A549 (cell line): ENCODE results near the gene ACRBP. TPM values are rescaled to one million over a fixed set of nuclear protein-coding genes. Genes with fewer than 3 reads are reported as not detected.
A peak's percentile ranks its signal among the peaks of the same experiment; 100 is the strongest.

Experiments used
- ATAC-seq, 2 experiments: fragments of 200-7000 bp in 1 of 2; fragments of >200 bp in 1 of 2; cut with Nextera tagmentation in 1 of 2; cut with Tn5 transposase in 1 of 2; 3 replicates each; pipeline versions ENCODE4 v1.8.0 to v1.9.1; 2018 to 2020; ENCODE audit warnings: mild to moderate bottlenecking in 1 of 2, moderate library complexity in 1 of 2
- CTCF ChIA-PET: fragments of 300-600 bp; sonication (Branson Sonifier 250); formaldehyde crosslinking; extraction: SDS; loops from one replicate; lab custom pipeline; 2021; ENCODE audit warnings: antibody characterized with exemption, inconsistent platforms; lab: Yijun Ruan, JAX
- POLR2A ChIA-PET: fragments of 350-600 bp; formaldehyde crosslinking; extraction: SDS; loops from one replicate; lab custom pipeline; 2021; ENCODE audit warnings: antibody characterized with exemption, inconsistent platforms; lab: Yijun Ruan, JAX
- DNase-seq, 2 experiments: peaks; one replicate each; pipeline versions ENCODE4 v3.0.0 to v3.0.0-alpha.2; 2011 to 2016; ENCODE audit warnings: low read depth in 1 of 2, low spot score in 1 of 2
- FAIRE-seq: peaks from 2 replicates; lab custom pipeline; 2011; peaks lifted over from hg19 to GRCh38; lab: Jason Lieb, UNC
- H3K27ac ChIP-seq, 2 experiments: fragments of >200 bp; sonication (Bioruptor Twin); formaldehyde crosslinking; 3 replicates each; pipeline ENCODE4 v1.5.1; 2016 to 2017
- H3K4me1 ChIP-seq: fragments of >200 bp; sonication (Bioruptor Twin); formaldehyde crosslinking; 3 replicates; pipeline ENCODE4 v1.6.1; 2016
- H3K4me2 ChIP-seq: fragments of >200 bp; sonication (Bioruptor Twin); formaldehyde crosslinking; 3 replicates; pipeline ENCODE4 v1.6.1; 2016
- H3K4me3 ChIP-seq: fragments of >200 bp; sonication (Bioruptor Twin); formaldehyde crosslinking; 3 replicates; pipeline ENCODE4 v1.5.1; 2016
- H3K9me3 ChIP-seq: fragments of >200 bp; sonication (Bioruptor Twin); formaldehyde crosslinking; 3 replicates; pipeline ENCODE4 v1.6.1; 2016
- BHLHE40 ChIP-seq: IDR thresholded peaks from 2 replicates; pipeline ENCODE4 v1.6.1; 2012; ENCODE audit warnings: low read depth, low read length, inconsistent platforms
- CEBPB ChIP-seq, 2 experiments: fragments of >200 bp in 1 of 2; sonication (Bioruptor Twin) in 1 of 2; formaldehyde crosslinking in 1 of 2; IDR thresholded peaks; 2 replicates each; pipeline ENCODE4 v1.6.1; 2012 to 2016
- EHMT2 ChIP-seq: fragments of 200-600 bp; sonication (generic); IDR thresholded peaks from 2 replicates; pipeline ENCODE4 v1.6.1; 2016; ENCODE audit warnings: antibody characterized with exemption, low read depth, mild to moderate bottlenecking, moderate library complexity
- ESRRA ChIP-seq: fragments of 150-350 bp; IDR thresholded peaks from 2 replicates; pipeline ENCODE4 v1.6.1; 2014; ENCODE audit warnings: mild to moderate bottlenecking, low read length, borderline replicate concordance
- FOXS1 ChIP-seq: fragments of 250-450 bp; sonication (Bioruptor Pico); IDR thresholded peaks from 2 replicates; pipeline ENCODE4 v1.5.0; 2020; ENCODE audit warnings: mild to moderate bottlenecking, moderate library complexity
- HDAC2 ChIP-seq: fragments of 200-600 bp; sonication (generic); IDR thresholded peaks from 2 replicates; pipeline ENCODE4 v1.6.1; 2016
- MYC ChIP-seq: IDR thresholded peaks from 2 replicates; pipeline ENCODE4 v1.6.1; 2012; ENCODE audit warnings: mild to moderate bottlenecking, inconsistent platforms, low read length, improper control_type of control experiment, borderline replicate concordance
- NPAS2 ChIP-seq: fragments of 250-450 bp; sonication (Bioruptor Pico); IDR thresholded peaks from 2 replicates; pipeline ENCODE4 v1.8.0; 2022; ENCODE audit warnings: mild to moderate bottlenecking, moderate library complexity, borderline replicate concordance
- NR3C1 ChIP-seq: fragments of >200 bp; sonication (Bioruptor Twin); formaldehyde crosslinking; IDR thresholded peaks from 3 replicates; pipeline ENCODE4 v1.6.1; 2017
- PHF8 ChIP-seq: fragments of 200-600 bp; sonication (generic); IDR thresholded peaks from 2 replicates; pipeline ENCODE4 v1.6.1; 2016; ENCODE audit warnings: low read depth, mild to moderate bottlenecking, antibody characterized with exemption, moderate library complexity, borderline replicate concordance
- RAD21 ChIP-seq, 2 experiments: fragments of >200 bp in 1 of 2; sonication (Bioruptor Twin) in 1 of 2; formaldehyde crosslinking in 1 of 2; IDR thresholded peaks in 1 of 2; conservative IDR thresholded peaks in 1 of 2; 2 replicates in 1 of 2; 3 replicates in 1 of 2; pipeline ENCODE4 v1.6.1; 2012 to 2018; ENCODE audit warnings: inconsistent platforms in 1 of 2
- RCOR1 ChIP-seq: fragments of 150-350 bp; IDR thresholded peaks from 2 replicates; pipeline ENCODE4 v1.6.1; 2014; ENCODE audit warnings: antibody characterized with exemption, low read length, low read depth
- TFCP2L1 ChIP-seq: fragments of 250-450 bp; sonication (Bioruptor Pico); IDR thresholded peaks from 2 replicates; pipeline ENCODE4 v1.5.0; 2021; ENCODE audit warnings: mild to moderate bottlenecking
- WGBS: methylation state at CpG from one replicate; pipeline ENCODE4 v1.1.6; 2017; ENCODE audit errors: missing lambda C conversion rate; 5-methylcytosine and 5-hydroxymethylcytosine counted together
- polyA plus RNA-seq, 4 experiments: library from polyadenylated mRNA; depleted of rRNA in 3 of 4; stranded (reverse); fragments of >200 nt; fragmentation: RNase III in 1 of 4; extraction: RNeasy Plus Mini Kit Qiagen cat#74134 plus additional on column Dnase treatment in 1 of 4; gene quantifications; 2 replicates in 3 of 4; 3 replicates in 1 of 4; pipeline ENCODE4 v1.2.3, GENCODE V29; 2011 to 2017
- TF ChIP-seq, protein P1 (sequence below): IDR thresholded peaks from 2 replicates; pipeline ENCODE4 v1.6.1; 2012; ENCODE audit warnings: low read depth, borderline replicate concordance
- TF ChIP-seq, protein P2 (sequence below): fragments of >200 bp; sonication (Bioruptor Twin); formaldehyde crosslinking; IDR thresholded peaks from 3 replicates; pipeline ENCODE4 v1.6.1; 2016

Gene ACRBP
- polyA plus RNA-seq, 2 of the 4 experiments (the other 2 are of a cell fraction), result 0.34 to 0.70 TPM

DNA sequence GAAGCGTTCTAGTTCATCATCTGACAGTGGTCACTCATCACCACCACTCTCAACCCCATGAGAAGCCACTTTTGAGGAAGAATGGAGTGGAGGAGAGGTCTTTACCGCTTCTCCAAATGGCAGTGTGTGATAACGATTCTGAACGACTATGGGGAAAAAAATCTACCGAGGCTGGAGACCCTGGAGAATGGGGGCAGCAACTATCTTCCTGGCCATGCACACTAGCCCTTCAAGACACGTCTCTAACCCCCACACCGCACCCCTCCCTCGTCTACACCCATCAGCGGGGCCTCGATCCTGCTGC is 15.3 kb upstream of the ACRBP start:
- POLR2A ChIA-PET, result no interaction called here
- TF ChIP-seq TFCP2L1 (CRISPR knock-in tag) (0 out of 2 replicates have a peak, but pooled peaks have one; percentile 12), NPAS2 (CRISPR knock-in tag) (no peak)
- Histone ChIP-seq H3K4me3 (peak overlapping the region; percentile 77), H3K27ac (peak overlapping the region; percentile 72 to 80), H3K4me1 (peaks cover 7% of the 10 kb centered on the region; the same call in 2 of the 3 replicates), H3K4me2 (peak overlapping the region; percentile 85), H3K9me3 (no peaks in the 10 kb centered on the region)
- WGBS, result under 1% methylated on average over 10 of the region's 10 CpGs
- CTCF ChIA-PET, result interaction anchor here (1.2 kb wide), 1 partner anchor 44 kb away, joined by 3 read pairs; no protein-coding TSS in a partner anchor
- ATAC-seq (peak; percentile 71 to 76), DNase-seq (peak in 1 of 2 experiments; percentile 92), FAIRE-seq (no peak)

DNA sequence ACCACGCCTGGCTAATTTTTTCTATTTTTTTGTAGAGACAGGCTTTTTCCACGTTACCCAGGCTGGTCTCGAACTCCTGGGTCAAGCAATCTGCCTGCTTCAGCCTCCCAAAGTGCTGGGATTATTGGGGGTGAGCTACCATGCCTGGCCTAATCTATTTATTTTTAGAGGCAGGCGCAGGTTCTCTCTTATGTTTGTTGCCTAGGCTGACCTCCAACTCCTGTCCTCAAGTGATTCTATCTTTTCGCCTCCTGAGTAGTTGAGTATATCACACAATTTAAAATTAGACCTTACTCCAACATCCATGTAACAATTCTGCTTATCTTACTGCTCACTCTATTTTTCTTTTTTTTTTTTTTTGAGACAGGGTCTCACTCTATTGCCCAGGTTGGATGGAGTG is 6.8 kb upstream of the ACRBP start:
- no peak for TF ChIP-seq EHMT2
- FAIRE-seq (no peak), DNase-seq (no peak), ATAC-seq (no peak)
- CTCF ChIA-PET, result interaction anchor here (0.6 to 1.9 kb wide), 3 partner anchors 9 to 38 kb away, joined by 3 to 4 read pairs (median 4); no protein-coding TSS in a partner anchor
- 93% methylated on average over 5 of the region's 5 CpGs for WGBS
- POLR2A ChIA-PET, result no interaction called here
- no peak overlapping the region for H3K4me3 ChIP-seq
- no peak overlapping the region for H3K4me2 ChIP-seq
- H3K4me1 ChIP-seq, result no peaks in the 10 kb centered on the region
- H3K9me3 ChIP-seq, result no peaks in the 10 kb centered on the region
- no peak overlapping the region for H3K27ac ChIP-seq

DNA sequence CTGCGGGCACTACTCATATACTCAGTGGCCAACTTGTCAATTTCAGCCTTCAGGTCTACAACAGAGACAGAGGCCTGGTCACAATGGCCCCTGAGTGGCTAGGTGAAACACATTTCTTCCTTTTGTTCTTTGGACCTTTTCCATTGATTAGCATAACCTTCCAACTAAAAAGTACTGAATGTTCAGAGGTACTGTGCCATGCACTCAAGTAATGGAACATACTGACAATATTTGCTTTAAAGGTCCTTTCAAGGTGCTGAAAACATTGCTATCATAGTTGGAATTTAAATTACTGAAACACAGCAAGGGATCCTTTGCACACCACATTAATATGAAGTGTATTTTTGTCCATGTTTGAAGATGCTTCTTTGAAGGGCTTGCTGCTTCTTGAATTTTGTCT is 6.1 kb upstream of the ACRBP start:
- no peaks in the 10 kb centered on the region for H3K4me1 ChIP-seq
- FAIRE-seq (peak; percentile 43), ATAC-seq (no peak), DNase-seq (no peak)
- no peaks in the 10 kb centered on the region for H3K9me3 ChIP-seq
- H3K4me3 ChIP-seq, result no peak overlapping the region
- H3K27ac ChIP-seq, result no peak overlapping the region
- CTCF ChIA-PET, result interaction anchor here (0.9 to 1.9 kb wide), 3 partner anchors 9 to 73 kb away, joined by 3 to 4 read pairs (median 3); no protein-coding TSS in a partner anchor
- POLR2A ChIA-PET, result no interaction called here
- WGBS, result 100% methylated on average over 1 of the region's 1 CpG
- TF ChIP-seq RCOR1 (no peak), NR3C1 (no peak), FOXS1 (CRISPR knock-in tag) (no peak), BHLHE40 (no peak), RAD21 (conservative IDR thresholded peaks at IDR 0.05 in 1 of 2, IDR thresholded peaks at IDR 0.05 in 1 of 2) (no peak), EHMT2 (no peak), HDAC2 (no peak)
- H3K4me2 ChIP-seq, result no peak overlapping the region

DNA sequence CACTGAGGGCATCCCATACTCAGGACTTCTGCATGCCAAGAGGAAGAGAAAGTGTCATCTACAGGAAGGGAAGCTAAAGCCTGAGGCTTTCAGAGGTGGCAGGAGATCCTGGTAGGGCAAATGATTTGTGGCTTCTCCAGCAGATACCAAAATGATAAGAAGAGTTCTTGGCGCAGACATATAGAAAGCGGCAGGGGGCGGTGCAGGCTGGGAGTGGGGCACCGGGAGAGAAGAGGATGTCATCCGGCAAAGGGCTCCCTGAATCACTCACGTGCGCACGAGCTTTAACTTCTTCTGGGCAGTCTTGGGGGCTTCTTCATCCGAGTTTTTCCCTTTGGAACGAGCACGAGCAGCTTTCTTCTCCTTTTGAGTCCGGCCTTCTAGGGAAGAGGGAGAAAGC is 5.2 kb upstream of the ACRBP start:
- H3K9me3 ChIP-seq, result no peaks in the 10 kb centered on the region; the same call in 2 of the 3 replicates
- H3K4me3 ChIP-seq, result no peak overlapping the region
- no peak for ATAC-seq
- ChIA-PET CTCF (interaction anchor here (0.7 to 1.9 kb wide), 3 partner anchors 11 to 190 kb away, joined by 3 to 4 read pairs (median 3); no protein-coding TSS in a partner anchor), POLR2A (no interaction called here)
- H3K27ac ChIP-seq, result no peak overlapping the region
- H3K4me1 ChIP-seq, result no peaks in the 10 kb centered on the region
- 92% methylated on average over 12 of the region's 12 CpGs for WGBS
- no peak for DNase-seq
- TF ChIP-seq HDAC2, result no peak
- no peak for TF ChIP-seq ESRRA
- no peak for TF ChIP-seq PHF8
- TF ChIP-seq, protein P1, sequence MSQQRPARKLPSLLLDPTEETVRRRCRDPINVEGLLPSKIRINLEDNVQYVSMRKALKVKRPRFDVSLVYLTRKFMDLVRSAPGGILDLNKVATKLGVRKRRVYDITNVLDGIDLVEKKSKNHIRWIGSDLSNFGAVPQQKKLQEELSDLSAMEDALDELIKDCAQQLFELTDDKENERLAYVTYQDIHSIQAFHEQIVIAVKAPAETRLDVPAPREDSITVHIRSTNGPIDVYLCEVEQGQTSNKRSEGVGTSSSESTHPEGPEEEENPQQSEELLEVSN, result no peak
- TF ChIP-seq CEBPB (IDR thresholded peaks at IDR 0.05), result no peak
- no peak for TF ChIP-seq MYC
- TF ChIP-seq, protein P2, sequence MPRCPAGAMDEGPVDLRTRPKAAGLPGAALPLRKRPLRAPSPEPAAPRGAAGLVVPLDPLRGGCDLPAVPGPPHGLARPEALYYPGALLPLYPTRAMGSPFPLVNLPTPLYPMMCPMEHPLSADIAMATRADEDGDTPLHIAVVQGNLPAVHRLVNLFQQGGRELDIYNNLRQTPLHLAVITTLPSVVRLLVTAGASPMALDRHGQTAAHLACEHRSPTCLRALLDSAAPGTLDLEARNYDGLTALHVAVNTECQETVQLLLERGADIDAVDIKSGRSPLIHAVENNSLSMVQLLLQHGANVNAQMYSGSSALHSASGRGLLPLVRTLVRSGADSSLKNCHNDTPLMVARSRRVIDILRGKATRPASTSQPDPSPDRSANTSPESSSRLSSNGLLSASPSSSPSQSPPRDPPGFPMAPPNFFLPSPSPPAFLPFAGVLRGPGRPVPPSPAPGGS, result no peak
- H3K4me2 ChIP-seq, result no peak overlapping the region
- no peak for FAIRE-seq
